Ovary (tissue), 3 donors: Measurements from ENCODE around the gene CNGA4.
"Not testable (repeated sequence)": the region's sequence is repeated elsewhere in the genome, so short reads cannot be mapped to it uniquely, and the experiment has no call there.

ENCODE experiments used
- CTCF ChIP-seq, 3 donors: fragments of 450-650 bp in 2 of 3; fragments of 200-600 bp in 1 of 3; IDR thresholded peaks; one replicate each; pipeline versions ENCODE4 v1.5.1 to v1.8.0; 2016 to 2022; ENCODE audit warnings: antibody characterized with exemption in 3 of 3, mild to moderate bottlenecking in 1 of 3
- EP300 ChIP-seq: sonication (generic); formaldehyde crosslinking; IDR thresholded peaks from one replicate; pipeline ENCODE4 v1.6.1; 2017; ENCODE audit warnings: antibody characterized with exemption
- POLR2A ChIP-seq: fragments of 450-650 bp; IDR thresholded peaks from one replicate; pipeline ENCODE4 v1.6.1; 2017; ENCODE audit warnings: antibody characterized with exemption, mild to moderate bottlenecking, moderate library complexity
- donor health status: DM: no; HTN: no; CAD: no.

DNA sequence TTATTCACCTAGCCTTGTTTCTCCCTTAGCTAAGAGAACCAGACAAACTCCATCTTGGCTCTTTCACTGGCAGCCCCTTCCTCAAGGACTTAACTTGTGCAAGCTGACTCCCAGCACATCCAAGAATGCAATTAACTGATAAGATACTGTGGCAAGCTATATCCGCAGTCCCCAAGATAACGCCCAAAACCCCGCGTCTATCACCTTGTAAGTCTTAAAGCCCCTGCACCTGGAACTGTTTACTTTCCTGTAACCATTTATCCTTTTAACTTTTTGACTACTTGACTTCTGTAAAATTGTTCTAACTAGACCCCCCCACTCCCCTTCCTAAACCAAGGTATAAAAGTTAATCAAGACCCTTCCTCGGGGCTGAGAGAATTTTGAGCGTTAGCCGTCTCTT is 41.9 kb downstream of the CNGA4 start:
- not testable (repeated sequence) for TF ChIP-seq CTCF (IDR thresholded peaks at IDR 0.05); POLR2A; EP300
